Medulla oblongata (tissue), 1 donor: ENCODE measurements around the gene IKBKE.

Experiments used
- DNase-seq: peaks from one replicate; pipeline ENCODE4 v3.0.0-alpha.2; 2015; ENCODE audit errors: extremely low spot score

The IKBKE gene

DNA sequence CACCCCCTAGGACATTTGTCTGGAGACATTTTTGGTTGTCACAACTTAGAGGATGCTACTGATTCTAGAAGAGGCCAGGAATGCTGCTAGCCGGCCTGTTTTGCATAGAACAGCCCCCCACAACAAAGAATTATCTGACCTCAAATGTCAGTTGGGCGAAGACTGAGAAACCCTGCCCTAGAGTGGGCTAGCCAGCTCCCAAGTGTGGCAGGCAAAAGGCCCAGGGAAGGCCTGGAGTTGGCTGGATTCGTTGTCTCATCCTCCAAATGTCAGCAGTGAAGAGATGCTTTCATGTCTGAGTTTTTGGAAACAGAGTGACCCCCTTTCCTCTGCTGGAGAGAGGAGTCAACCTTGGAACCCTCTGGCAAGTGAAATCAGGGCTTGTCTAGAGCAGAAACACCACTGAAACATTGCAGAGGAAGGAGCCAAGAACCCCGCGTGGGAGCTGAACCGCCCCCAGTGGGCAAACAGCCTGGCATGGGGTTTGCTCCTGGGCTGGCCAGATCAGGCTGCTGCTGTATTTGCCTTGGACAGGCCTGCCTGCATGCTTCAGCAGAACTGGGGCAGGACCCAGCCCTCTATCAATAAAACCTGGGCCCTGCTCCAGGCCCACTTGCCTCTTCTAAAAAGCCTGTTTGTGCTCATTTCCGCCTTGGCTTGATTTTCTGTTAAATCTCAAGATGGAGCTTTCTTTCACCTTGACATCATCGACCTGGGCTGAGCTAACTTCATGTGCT is 69.9 kb downstream of the IKBKE start:
- DNase-seq, result peak; percentile 70

GRCh38 chr1:206541236-206541833 is 71.1 kb downstream of the IKBKE start:
- no peak for DNase-seq

DNA sequence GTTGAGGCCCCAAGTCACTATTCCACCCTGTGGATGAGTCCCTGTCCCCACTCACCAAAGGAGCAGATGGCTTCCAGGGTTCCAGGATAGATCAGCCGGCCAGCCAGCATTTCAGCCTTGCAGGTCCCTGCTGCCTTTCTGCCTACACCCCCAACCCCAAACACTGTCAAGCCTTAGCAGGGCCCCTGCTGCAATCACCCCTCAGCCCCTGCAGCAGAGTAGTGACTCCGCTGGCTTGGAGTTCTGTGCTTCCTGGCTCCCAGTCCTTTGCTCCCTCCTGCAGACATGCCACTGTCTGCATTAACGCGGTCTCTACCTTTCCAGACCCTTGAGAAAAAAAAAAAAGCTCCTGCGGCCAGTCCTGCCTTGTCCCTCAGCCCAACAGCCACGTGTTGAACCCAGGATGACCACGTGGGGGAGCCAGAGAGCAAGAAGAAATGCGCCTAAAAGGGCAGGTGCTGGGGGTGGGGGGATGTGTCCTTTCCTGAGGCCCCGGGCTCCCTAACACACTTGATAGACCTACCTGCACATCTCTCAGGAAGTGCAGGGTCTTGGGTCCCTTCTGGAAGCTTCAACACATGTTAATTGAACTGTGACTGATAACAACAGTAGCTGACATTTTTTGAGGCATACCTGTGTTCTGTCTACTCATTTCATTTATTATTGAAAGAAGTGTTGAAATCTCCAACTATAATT is 74.4 kb downstream of the IKBKE start:
- DNase-seq, result peak; percentile 66

DNA sequence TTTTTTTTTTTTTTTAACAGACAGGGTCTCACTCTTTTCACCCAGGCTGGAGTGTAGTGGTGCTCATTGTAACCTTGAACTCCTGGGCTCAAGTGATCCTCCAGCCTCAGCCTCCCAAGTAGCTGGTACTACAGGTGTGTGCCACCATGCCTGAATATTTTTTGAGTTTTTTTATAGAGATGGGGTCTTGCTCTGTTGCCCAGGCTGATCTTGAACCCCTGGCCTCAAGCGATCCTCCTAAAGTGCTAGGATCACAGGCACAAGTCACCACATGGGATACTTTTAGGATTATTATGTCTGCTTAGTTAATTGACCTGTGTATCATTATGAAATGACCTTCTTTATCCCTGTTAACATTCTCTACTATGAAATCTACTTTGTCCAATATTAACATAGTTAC is 75.1 kb downstream of the IKBKE start:
- no peak for DNase-seq
